ENCODE results near the gene MTMR2.

The MTMR2 gene

GRCh38 chr11:95923728-95924413 is at the start of gene MTMR2:
MTMR2 (minus strand) TSS chr11:95924107; CDS start chr11:95923954, 153 bp downstream.
- DNase-seq, result peak; percentile 20

- no peak for DNase-seq
Measured at GRCh38 chr11:95972060-95972459, 48.2 kb upstream of the MTMR2 start.

- no peak for DNase-seq
Measured at GRCh38 chr11:95968585-95968984, 44.7 kb upstream of the MTMR2 start.

GRCh38 chr11:95964281-95964680 is 40.4 kb upstream of the MTMR2 start:
- no peak for DNase-seq

DNA sequence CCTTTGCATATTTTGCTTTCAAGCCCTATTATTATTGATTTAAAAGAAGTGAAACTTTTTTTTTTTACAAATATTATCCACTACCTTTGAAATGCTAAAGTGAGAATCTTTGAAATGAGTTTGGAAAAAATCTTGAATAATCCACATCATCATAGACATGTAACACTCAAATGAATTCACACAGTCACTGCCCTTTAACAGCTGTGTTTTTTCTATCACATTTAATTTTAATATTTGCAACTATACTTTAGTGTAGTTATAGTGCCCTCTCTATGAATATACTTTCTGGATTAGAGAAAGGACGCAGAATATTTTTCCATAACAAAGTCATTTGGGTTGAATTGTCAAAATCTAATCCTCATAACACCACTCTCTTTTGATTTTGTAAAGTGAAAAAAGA is 37.9 kb upstream of the MTMR2 start:
- no peak for DNase-seq

- DNase-seq, result no peak
Measured at GRCh38 chr11:95950905-95951304, 27.0 kb upstream of the MTMR2 start.

DNA sequence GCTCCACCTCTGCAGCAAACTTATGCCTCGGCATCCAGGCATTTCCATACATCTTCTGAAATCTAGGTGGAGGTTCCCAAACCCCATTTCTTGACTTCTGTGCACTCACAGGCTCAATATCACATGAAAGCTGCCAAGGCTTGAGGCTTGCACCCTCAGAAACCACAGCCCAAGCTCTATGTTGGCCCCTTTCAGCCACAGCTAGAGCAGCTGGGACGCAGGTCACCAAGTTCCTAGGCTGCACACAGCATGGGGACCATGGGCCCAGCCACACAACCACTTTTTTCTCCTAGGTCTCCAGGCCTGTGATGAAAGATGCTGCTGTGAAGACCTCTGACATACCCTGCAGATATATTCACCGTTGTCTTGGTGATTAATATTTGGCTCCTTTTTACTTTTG is 24.7 kb upstream of the MTMR2 start:
- no peak for DNase-seq

DNA sequence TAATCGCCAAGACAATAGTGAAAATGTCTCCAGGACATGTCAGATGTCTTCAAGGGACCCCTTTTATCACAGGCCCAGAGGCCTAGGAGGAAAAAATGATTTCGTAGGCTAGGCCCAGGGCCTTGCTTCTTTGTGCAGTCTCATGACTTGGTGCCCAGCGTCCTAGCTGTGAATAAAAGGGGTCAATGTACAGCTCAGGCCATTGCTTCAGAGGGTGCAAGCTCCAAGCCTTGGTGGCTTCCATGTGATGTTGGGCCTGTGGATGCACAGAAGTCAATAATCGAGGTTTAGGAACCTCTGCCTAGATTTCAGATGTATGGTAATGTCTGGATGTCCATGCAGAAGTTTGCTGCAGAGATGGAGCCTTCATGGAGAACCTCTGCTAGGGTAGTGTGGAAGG is 20.7 kb upstream of the MTMR2 start:
- no peak for DNase-seq

DNA sequence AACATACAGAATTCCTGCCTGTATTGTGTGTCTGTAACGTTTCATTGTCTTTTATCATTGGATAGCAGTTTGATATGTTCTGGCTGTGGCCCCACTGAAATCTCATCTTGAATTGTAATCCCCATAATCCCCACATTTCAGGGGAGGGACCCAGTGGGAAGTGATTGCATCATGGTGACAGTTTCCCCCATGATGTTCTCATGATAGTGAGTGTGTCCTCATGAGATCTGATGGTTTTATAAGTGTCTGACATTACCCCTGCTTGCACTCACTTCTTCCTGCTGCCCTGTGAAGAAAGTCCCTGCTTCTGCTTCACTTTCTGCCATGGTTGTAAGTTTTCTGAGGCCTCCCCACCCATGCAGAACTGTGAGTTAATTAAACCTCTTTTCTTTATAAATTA is 19.6 kb upstream of the MTMR2 start:
- no peak for DNase-seq

- DNase-seq, result no peak
Measured at GRCh38 chr11:95939091-95939490, 15.2 kb upstream of the MTMR2 start.

GRCh38 chr11:95937358-95937757 is 13.5 kb upstream of the MTMR2 start:
- DNase-seq, result no peak

- DNase-seq, result no peak
Measured at GRCh38 chr11:95933594-95933993, 9.7 kb upstream of the MTMR2 start.

GRCh38 chr11:95931916-95932315 is 8.0 kb upstream of the MTMR2 start:
- DNase-seq, result no peak

GRCh38 chr11:95930948-95931347 is 7.0 kb upstream of the MTMR2 start:
- no peak for DNase-seq

- DNase-seq, result no peak
Measured at GRCh38 chr11:95926726-95927125, 2.8 kb upstream of the MTMR2 start.

DNA sequence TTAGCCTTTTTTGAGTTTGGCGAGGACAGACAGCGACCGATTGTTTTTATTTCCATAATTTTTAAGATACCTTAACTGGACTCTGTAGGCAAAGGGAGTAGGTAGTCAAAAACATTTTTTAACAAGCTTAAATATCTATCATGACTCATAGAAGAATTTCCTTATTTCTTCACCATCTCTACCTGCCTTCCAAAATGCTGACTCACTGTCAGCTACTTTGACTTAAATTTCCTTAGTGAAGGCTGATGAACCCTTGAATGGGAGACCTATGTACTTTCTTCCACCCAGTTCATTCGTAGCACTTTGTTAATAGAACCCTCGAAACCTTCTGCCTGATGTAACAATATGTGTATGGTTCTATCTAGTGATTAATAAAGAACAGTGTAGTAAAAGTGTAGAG is 1.1 kb upstream of the MTMR2 start:
- no peak for DNase-seq

GRCh38 chr11:95924414-95924760 is 480 bp upstream of the MTMR2 start:
- no peak for DNase-seq

- DNase-seq, result peak; percentile 1
Measured at GRCh38 chr11:95923439-95923727, 524 bp downstream of the MTMR2 start.

- DNase-seq, result no peak
Measured at GRCh38 chr11:95922536-95923438, 1.1 kb downstream of the MTMR2 start.

GRCh38 chr11:95922099-95922498 is 1.8 kb downstream of the MTMR2 start:
- DNase-seq, result no peak

GRCh38 chr11:95920460-95921105 is 3.3 kb downstream of the MTMR2 start:
- no peak for DNase-seq

- no peak for DNase-seq
Measured at GRCh38 chr11:95919514-95919913, 4.4 kb downstream of the MTMR2 start.

DNA sequence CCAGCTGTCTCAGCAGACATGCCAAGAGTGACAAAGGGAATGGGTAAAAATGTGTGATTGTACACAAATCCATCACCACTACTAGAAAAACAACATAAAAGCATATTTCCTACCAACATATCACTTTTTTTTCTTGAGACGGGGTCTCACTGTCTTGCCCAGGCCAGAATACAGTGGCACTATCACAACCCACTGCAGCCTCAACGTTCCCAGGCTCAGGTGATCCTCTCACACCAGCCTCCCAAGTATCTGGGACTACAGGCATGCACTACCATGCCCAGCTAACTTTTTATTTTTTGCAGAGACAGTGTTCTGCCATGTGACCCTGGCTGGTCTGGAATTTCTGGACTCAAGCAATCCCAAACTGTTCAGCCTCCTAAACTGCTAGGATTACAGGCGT is 5.2 kb downstream of the MTMR2 start:
- DNase-seq, result no peak

DNA sequence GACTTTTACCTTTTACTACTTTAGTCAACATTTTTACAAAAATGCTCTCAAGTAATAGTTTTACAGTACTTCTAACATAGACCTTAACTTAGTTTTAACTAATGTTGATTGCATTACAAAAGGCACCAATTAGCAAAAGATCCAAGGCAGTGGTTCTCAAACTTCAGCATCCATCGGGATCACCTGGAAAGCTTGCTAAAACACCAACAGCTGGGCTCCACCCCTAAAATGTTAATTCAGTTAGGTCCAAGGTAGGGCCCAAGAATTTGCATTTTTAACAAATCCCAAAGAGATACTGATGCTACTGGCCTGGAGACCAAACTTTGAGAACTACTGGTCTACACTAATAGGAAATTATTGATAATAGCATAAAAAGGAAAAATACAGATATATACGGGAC is 5.9 kb downstream of the MTMR2 start:
- no peak for DNase-seq

All from amniotic stem cell (primary cell).